SK-N-SH (cell line): ENCODE measurements around the gene TPP1. TPM values are rescaled to one million over a fixed set of nuclear protein-coding genes. Genes with fewer than 3 reads are reported as not detected.
A peak's percentile ranks its signal among the peaks of the same experiment; 100 is the strongest.

ENCODE experiments used
- CTCF ChIA-PET: fragments of 300-600, 350-600 bp; formaldehyde crosslinking; extraction: SDS; loops from one replicate; lab custom pipeline; 2021; lab: Yijun Ruan, JAX
- POLR2A ChIA-PET: fragments of 350-600 bp; sonication (Branson Sonifier 250); formaldehyde crosslinking; extraction: SDS; loops from one replicate; lab custom pipeline; 2020; ENCODE audit warnings: antibody characterized with exemption, inconsistent platforms; lab: Yijun Ruan, JAX
- DNase-seq: peaks from one replicate; pipeline ENCODE4 v3.0.0; 2012
- H2AFZ ChIP-seq: fragments of 200-600 bp; sonication (generic); 2 replicates; pipeline ENCODE4 v1.8.1; 2016; ENCODE audit warnings: antibody characterized with exemption, mild to moderate bottlenecking, low read depth
- H3F3A ChIP-seq: fragments of 200-600 bp; sonication (generic); replicated peaks from 2 replicates; pipeline ENCODE3; 2016; ENCODE audit warnings: antibody characterized with exemption, mild to moderate bottlenecking; ENCODE audit not compliant: insufficient read depth
- H3K27ac ChIP-seq, 2 experiments: fragments of 200-500 bp in 1 of 2; fragments of 200-600 bp in 1 of 2; sonication (Bioruptor generic) in 1 of 2; sonication (generic), shearing (Covaris generic) in 1 of 2; 2 replicates each; pipeline versions ENCODE4 v1.5.1 to v1.6.1; 2014 to 2016; ENCODE audit warnings: low read depth in 2 of 2, inconsistent platforms in 1 of 2, low read length in 1 of 2, mild to moderate bottlenecking in 1 of 2, mixed read lengths in 1 of 2
- H3K27me3 ChIP-seq: fragments of 200-600 bp; sonication (generic), shearing (Covaris generic); 2 replicates; pipeline ENCODE4 v1.6.1; 2016; ENCODE audit warnings: mixed run types; ENCODE audit not compliant: insufficient read depth
- H3K36me3 ChIP-seq, 2 experiments: fragments of 200-500 bp in 1 of 2; fragments of 200-600 bp in 1 of 2; sonication (Bioruptor generic) in 1 of 2; sonication (generic) in 1 of 2; replicated peaks in 1 of 2; 2 replicates each; pipeline versions ENCODE3 to v1.5.1; 2014 to 2016; ENCODE audit warnings: low read length in 1 of 2, mild to moderate bottlenecking in 1 of 2; ENCODE audit not compliant: insufficient read depth in 2 of 2, control insufficient read depth in 1 of 2
- H3K4me1 ChIP-seq, 2 experiments: fragments of 200-500 bp in 1 of 2; fragments of 200-600 bp in 1 of 2; sonication (Bioruptor generic) in 1 of 2; sonication (generic), shearing (Covaris generic) in 1 of 2; 2 replicates each; pipeline versions ENCODE4 v1.5.1 to v1.6.1; 2014 to 2016; ENCODE audit warnings: low read depth in 1 of 2, low read length in 1 of 2, mixed run types in 1 of 2; ENCODE audit not compliant: insufficient read depth in 2 of 2, control insufficient read depth in 1 of 2
- H3K4me2 ChIP-seq: fragments of 200-600 bp; sonication (generic), shearing (Covaris generic); 2 replicates; pipeline ENCODE4 v1.6.1; 2017; ENCODE audit warnings: mixed run types
- H3K4me3 ChIP-seq, 2 experiments: fragments of 200-500 bp in 1 of 2; fragments of 200-600 bp in 1 of 2; sonication (Bioruptor generic) in 1 of 2; sonication (generic), shearing (Covaris generic) in 1 of 2; 2 replicates each; pipeline versions ENCODE4 v1.5.1 to v1.8.1; 2014 to 2016; ENCODE audit warnings: low read depth in 2 of 2, inconsistent platforms in 1 of 2, low read length in 1 of 2, mild to moderate bottlenecking in 1 of 2, mixed read lengths in 1 of 2, moderate library complexity in 1 of 2
- H3K79me2 ChIP-seq: fragments of 200-600 bp; sonication (generic); 2 replicates; pipeline ENCODE4 v1.8.1; 2017; ENCODE audit warnings: mild to moderate bottlenecking; ENCODE audit not compliant: insufficient read depth
- H3K9ac ChIP-seq: fragments of 200-600 bp; sonication (generic); 2 replicates; pipeline ENCODE4 v1.6.1; 2017; ENCODE audit warnings: mixed run types
- H3K9me2 ChIP-seq: fragments of 200-600 bp; sonication (generic); 2 replicates; pipeline ENCODE4 v1.6.1; 2017; ENCODE audit warnings: mixed run types
- H3K9me3 ChIP-seq: fragments of 200-600 bp; sonication (generic); 2 replicates; pipeline ENCODE4 v1.6.1; 2017; ENCODE audit warnings: mixed run types, mild to moderate bottlenecking, moderate library complexity
- H4K20me1 ChIP-seq: fragments of 200-600 bp; sonication (generic); 2 replicates; pipeline ENCODE4 v1.6.1; 2017; ENCODE audit warnings: mild to moderate bottlenecking, mixed run types; ENCODE audit not compliant: insufficient read depth
- ELF1 ChIP-seq: IDR thresholded peaks from 2 replicates; pipeline ENCODE4 v1.4.0; 2012
- EP300 ChIP-seq, 2 experiments: IDR thresholded peaks; 2 replicates each; pipeline versions ENCODE4 v1.4.0 to v1.6.1; 2012; ENCODE audit warnings: borderline replicate concordance in 1 of 2, low read depth in 1 of 2, low read length in 1 of 2
- GABPA ChIP-seq: IDR thresholded peaks from 2 replicates; pipeline ENCODE4 v1.4.0; 2012; ENCODE audit warnings: low read depth, mild to moderate bottlenecking
- GATA2 ChIP-seq: sonication (generic); formaldehyde crosslinking; IDR thresholded peaks from 2 replicates; pipeline ENCODE4 v1.5.0; 2020; ENCODE audit warnings: mild to moderate bottlenecking, missing genetic modification reagents
- JUND ChIP-seq: IDR thresholded peaks from 2 replicates; pipeline ENCODE4 v1.4.0; 2012
- MEF2A ChIP-seq: IDR thresholded peaks from 2 replicates; pipeline ENCODE4 v1.4.0; 2012; ENCODE audit warnings: low read depth, borderline replicate concordance
- MXI1 ChIP-seq: IDR thresholded peaks from 2 replicates; pipeline ENCODE4 v1.6.1; 2012; ENCODE audit warnings: mild to moderate bottlenecking, low read depth, low read length, improper control_type of control experiment
- NFIC ChIP-seq: IDR thresholded peaks from 2 replicates; pipeline ENCODE4 v1.4.0; 2012; ENCODE audit warnings: borderline replicate concordance
- POLR2AphosphoS5 ChIP-seq: IDR thresholded peaks from 2 replicates; pipeline ENCODE4 v1.6.1; 2012; ENCODE audit warnings: low read depth, low read length
- RAD21 ChIP-seq: IDR thresholded peaks from 2 replicates; pipeline ENCODE4 v1.6.1; 2012; ENCODE audit warnings: mild to moderate bottlenecking, low read length
- RFX5 ChIP-seq: IDR thresholded peaks from 2 replicates; pipeline ENCODE4 v1.6.1; 2012; ENCODE audit warnings: mild to moderate bottlenecking, improper control_type of control experiment, low read length
- RXRA ChIP-seq: IDR thresholded peaks from 2 replicates; pipeline ENCODE4 v1.4.0; 2012; ENCODE audit warnings: low read depth, mild to moderate bottlenecking, borderline replicate concordance
- SIN3A ChIP-seq: IDR thresholded peaks from 2 replicates; pipeline ENCODE4 v1.6.1; 2012; ENCODE audit warnings: low read depth, mild to moderate bottlenecking, low read length, moderate library complexity, borderline replicate concordance
- TEAD4 ChIP-seq: IDR thresholded peaks from 2 replicates; pipeline ENCODE4 v1.4.0; 2012; ENCODE audit warnings: mild to moderate bottlenecking, borderline replicate concordance; ENCODE audit not compliant: insufficient read depth
- YY1 ChIP-seq: IDR thresholded peaks from 2 replicates; pipeline ENCODE4 v1.4.0; 2012; ENCODE audit warnings: low read depth, mild to moderate bottlenecking
- WGBS: methylation state at CpG from one replicate; pipeline ENCODE4 v1.1.6; 2017; ENCODE audit warnings: low lambda C conversion rate; 5-methylcytosine and 5-hydroxymethylcytosine counted together
- polyA plus RNA-seq, 3 experiments: library from polyadenylated mRNA; depleted of rRNA; stranded (reverse); fragments of >200 nt; gene quantifications; 2 replicates each; pipeline ENCODE4 v1.2.3, GENCODE V29; 2012
- TF ChIP-seq, protein P1 (sequence below): fragments of 150-350 bp; IDR thresholded peaks from 2 replicates; pipeline ENCODE4 v1.6.1; 2016; ENCODE audit warnings: mild to moderate bottlenecking, low read depth, low read length
- TF ChIP-seq, protein P2 (sequence below): IDR thresholded peaks from 2 replicates; pipeline ENCODE4 v1.4.0; 2012; ENCODE audit warnings: low read depth, borderline replicate concordance
- TF ChIP-seq, protein P3 (sequence below): fragments of 200-600 bp; sonication (generic); IDR thresholded peaks from 2 replicates; pipeline ENCODE4 v1.6.1; 2017; ENCODE audit warnings: antibody characterized with exemption, mild to moderate bottlenecking, moderate library complexity
- TF ChIP-seq, protein P4 (sequence below): IDR thresholded peaks from 2 replicates; pipeline ENCODE4 v1.6.1; 2012; ENCODE audit warnings: mild to moderate bottlenecking, low read depth, low read length, moderate library complexity
- TF ChIP-seq, protein P5 (sequence below): IDR thresholded peaks from 2 replicates; pipeline ENCODE4 v1.4.0; 2012; ENCODE audit warnings: low read depth

The TPP1 gene
- polyA plus RNA-seq, 1 of the 3 experiments (the other 2 are of a cell fraction) = 105 TPM

DNA sequence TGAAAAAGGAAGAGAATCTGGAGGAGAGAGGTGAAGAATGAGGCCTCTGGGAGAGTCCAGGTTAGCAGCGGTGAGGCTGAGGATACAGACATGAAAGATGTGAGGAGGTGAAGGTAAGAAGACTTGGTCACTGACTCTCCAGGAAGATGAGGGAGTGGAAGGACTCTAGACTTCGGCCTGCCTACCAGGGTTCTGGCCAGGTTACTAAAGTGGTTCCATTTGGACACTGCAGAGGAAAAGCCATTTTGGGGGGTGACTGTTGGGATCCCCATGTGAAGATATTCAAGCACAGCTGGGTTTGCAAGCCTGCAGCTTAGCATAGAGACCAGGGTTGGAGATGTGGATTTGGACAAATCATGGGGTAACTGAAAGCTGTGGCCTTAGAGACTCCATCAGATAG, 28.6 kb upstream of the TPP1 start:
- H2AFZ ChIP-seq = peak overlapping the region; percentile 78; the same call in 1 of the 2 replicates
- H3K36me3 ChIP-seq = no peaks in the 10 kb centered on the region
- H3K27me3 ChIP-seq = no peaks in the 10 kb centered on the region
- H3K9me3 ChIP-seq = no peaks in the 10 kb centered on the region
- no peaks in the 10 kb centered on the region for H3K9me2 ChIP-seq
- H4K20me1 ChIP-seq = no peaks in the 10 kb centered on the region
- no peak overlapping the region for H3K4me3 ChIP-seq
- TF ChIP-seq MEF2A (no peak), SIN3A (no peak), POLR2AphosphoS5 (no peak), JUND (no peak), ELF1 (no peak), RFX5 (no peak), RXRA (no peak), TEAD4 (no peak), YY1 (no peak), RAD21 (no peak), NFIC (no peak), MXI1 (no peak), GABPA (no peak), GATA2 (no peak), EP300 (IDR thresholded peaks at IDR 0.05; ENCODE audit: borderline replicate concordance in 1 of 2, low read depth in 1 of 2, low read length in 1 of 2) (no peak)
- TF ChIP-seq, protein P1, sequence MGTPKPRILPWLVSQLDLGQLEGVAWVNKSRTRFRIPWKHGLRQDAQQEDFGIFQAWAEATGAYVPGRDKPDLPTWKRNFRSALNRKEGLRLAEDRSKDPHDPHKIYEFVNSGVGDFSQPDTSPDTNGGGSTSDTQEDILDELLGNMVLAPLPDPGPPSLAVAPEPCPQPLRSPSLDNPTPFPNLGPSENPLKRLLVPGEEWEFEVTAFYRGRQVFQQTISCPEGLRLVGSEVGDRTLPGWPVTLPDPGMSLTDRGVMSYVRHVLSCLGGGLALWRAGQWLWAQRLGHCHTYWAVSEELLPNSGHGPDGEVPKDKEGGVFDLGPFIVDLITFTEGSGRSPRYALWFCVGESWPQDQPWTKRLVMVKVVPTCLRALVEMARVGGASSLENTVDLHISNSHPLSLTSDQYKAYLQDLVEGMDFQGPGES = no peak
- TF ChIP-seq, protein P2, sequence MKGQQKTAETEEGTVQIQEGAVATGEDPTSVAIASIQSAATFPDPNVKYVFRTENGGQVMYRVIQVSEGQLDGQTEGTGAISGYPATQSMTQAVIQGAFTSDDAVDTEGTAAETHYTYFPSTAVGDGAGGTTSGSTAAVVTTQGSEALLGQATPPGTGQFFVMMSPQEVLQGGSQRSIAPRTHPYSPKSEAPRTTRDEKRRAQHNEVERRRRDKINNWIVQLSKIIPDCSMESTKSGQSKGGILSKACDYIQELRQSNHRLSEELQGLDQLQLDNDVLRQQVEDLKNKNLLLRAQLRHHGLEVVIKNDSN = no peak
- TF ChIP-seq, protein P3, sequence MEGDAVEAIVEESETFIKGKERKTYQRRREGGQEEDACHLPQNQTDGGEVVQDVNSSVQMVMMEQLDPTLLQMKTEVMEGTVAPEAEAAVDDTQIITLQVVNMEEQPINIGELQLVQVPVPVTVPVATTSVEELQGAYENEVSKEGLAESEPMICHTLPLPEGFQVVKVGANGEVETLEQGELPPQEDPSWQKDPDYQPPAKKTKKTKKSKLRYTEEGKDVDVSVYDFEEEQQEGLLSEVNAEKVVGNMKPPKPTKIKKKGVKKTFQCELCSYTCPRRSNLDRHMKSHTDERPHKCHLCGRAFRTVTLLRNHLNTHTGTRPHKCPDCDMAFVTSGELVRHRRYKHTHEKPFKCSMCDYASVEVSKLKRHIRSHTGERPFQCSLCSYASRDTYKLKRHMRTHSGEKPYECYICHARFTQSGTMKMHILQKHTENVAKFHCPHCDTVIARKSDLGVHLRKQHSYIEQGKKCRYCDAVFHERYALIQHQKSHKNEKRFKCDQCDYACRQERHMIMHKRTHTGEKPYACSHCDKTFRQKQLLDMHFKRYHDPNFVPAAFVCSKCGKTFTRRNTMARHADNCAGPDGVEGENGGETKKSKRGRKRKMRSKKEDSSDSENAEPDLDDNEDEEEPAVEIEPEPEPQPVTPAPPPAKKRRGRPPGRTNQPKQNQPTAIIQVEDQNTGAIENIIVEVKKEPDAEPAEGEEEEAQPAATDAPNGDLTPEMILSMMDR = no peak
- TF ChIP-seq, protein P4, sequence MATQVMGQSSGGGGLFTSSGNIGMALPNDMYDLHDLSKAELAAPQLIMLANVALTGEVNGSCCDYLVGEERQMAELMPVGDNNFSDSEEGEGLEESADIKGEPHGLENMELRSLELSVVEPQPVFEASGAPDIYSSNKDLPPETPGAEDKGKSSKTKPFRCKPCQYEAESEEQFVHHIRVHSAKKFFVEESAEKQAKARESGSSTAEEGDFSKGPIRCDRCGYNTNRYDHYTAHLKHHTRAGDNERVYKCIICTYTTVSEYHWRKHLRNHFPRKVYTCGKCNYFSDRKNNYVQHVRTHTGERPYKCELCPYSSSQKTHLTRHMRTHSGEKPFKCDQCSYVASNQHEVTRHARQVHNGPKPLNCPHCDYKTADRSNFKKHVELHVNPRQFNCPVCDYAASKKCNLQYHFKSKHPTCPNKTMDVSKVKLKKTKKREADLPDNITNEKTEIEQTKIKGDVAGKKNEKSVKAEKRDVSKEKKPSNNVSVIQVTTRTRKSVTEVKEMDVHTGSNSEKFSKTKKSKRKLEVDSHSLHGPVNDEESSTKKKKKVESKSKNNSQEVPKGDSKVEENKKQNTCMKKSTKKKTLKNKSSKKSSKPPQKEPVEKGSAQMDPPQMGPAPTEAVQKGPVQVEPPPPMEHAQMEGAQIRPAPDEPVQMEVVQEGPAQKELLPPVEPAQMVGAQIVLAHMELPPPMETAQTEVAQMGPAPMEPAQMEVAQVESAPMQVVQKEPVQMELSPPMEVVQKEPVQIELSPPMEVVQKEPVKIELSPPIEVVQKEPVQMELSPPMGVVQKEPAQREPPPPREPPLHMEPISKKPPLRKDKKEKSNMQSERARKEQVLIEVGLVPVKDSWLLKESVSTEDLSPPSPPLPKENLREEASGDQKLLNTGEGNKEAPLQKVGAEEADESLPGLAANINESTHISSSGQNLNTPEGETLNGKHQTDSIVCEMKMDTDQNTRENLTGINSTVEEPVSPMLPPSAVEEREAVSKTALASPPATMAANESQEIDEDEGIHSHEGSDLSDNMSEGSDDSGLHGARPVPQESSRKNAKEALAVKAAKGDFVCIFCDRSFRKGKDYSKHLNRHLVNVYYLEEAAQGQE = no peak
- TF ChIP-seq, protein P5, sequence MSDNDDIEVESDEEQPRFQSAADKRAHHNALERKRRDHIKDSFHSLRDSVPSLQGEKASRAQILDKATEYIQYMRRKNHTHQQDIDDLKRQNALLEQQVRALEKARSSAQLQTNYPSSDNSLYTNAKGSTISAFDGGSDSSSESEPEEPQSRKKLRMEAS = no peak
- ChIA-PET CTCF (interaction anchor here (0.7 to 3.6 kb wide), 6 partner anchors 9 to 117 kb away, joined by 3 to 13 read pairs (median 8); partner anchors contain the start of genes DCHS1 and MRPL17), POLR2A (interaction anchor here (1.6 to 2.8 kb wide), 5 partner anchors 8 to 41 kb away, joined by 6 to 29 read pairs (median 16); partner anchors contain the start of genes DCHS1, MRPL17, TAF10 and TPP1)
- H3K4me2 ChIP-seq = peak overlapping the region; percentile 52; the same call in 1 of the 2 replicates
- peak overlapping the region; percentile 13 to 98; a peak in 3 of 4 replicates for H3K27ac ChIP-seq
- 93% methylated on average over 2 of the region's 2 CpGs for WGBS
- H3K79me2 ChIP-seq = no peaks in the 10 kb centered on the region
- H3K9ac ChIP-seq = no peak overlapping the region
- DNase-seq = no peak
- peaks cover 6 to 45% of the 10 kb centered on the region in 2 experiments; a peak in 2 of 4 replicates for H3K4me1 ChIP-seq
- H3F3A ChIP-seq = no peaks in the 10 kb centered on the region
